Muscle layer of duodenum (tissue), 2 donors: ENCODE results near the gene MAP3K6.

Source experiments
- H3K27ac ChIP-seq: one replicate; pipeline ENCODE4 v1.7.0; 2013; ENCODE audit warnings: mild to moderate bottlenecking, low read length
- H3K27me3 ChIP-seq: one replicate; pipeline ENCODE4 v1.7.0; 2013; ENCODE audit warnings: low read depth, mild to moderate bottlenecking, control low read depth, low read length
- H3K36me3 ChIP-seq, 2 donors: one replicate each; pipeline ENCODE4 v1.7.0; 2013; ENCODE audit warnings: low read length in 2 of 2, control low read depth in 1 of 2, mild to moderate bottlenecking in 1 of 2; ENCODE audit not compliant: insufficient read depth in 2 of 2, control insufficient read depth in 1 of 2
- H3K4me1 ChIP-seq, 2 donors: one replicate each; pipeline ENCODE4 v1.7.0; 2013; ENCODE audit warnings: low read length in 2 of 2, mild to moderate bottlenecking in 2 of 2, control low read depth in 1 of 2, moderate library complexity in 1 of 2; ENCODE audit not compliant: insufficient read depth in 2 of 2, control insufficient read depth in 1 of 2
- H3K4me3 ChIP-seq, 2 donors: one replicate each; pipeline ENCODE4 v1.7.0; 2013; ENCODE audit warnings: low read length in 2 of 2, low read depth in 1 of 2, mild to moderate bottlenecking in 1 of 2
- H3K9me3 ChIP-seq, 2 donors: one replicate each; pipeline ENCODE4 v1.7.0; 2013; ENCODE audit warnings: low read length in 2 of 2, control low read depth in 1 of 2, mild to moderate bottlenecking in 1 of 2; ENCODE audit not compliant: control insufficient read depth in 1 of 2
- donor health status: healthy.

The MAP3K6 gene

GRCh38 chr1:27322569-27323240 lies 44.1 kb downstream of the MAP3K6 start:
- no peaks in the 10 kb centered on the region for H3K9me3 ChIP-seq
- H3K27me3 ChIP-seq, result no peaks in the 10 kb centered on the region
- H3K27ac ChIP-seq, result peak overlapping the region; percentile 97
- peak overlapping the region; percentile 100 for H3K4me3 ChIP-seq
- peaks cover 9 to 17% of the 10 kb centered on the region in 2 donors for H3K36me3 ChIP-seq
- H3K4me1 ChIP-seq, result peaks cover 7 to 37% of the 10 kb centered on the region in 2 donors

GRCh38 chr1:27321813-27322568 lies 44.8 kb downstream of the MAP3K6 start, which contains the start of gene TMEM222:
Gene TMEM222, plus strand, starts transcription at chr1:27322163. Its CDS starts 35 bp downstream, at chr1:27322198.
- peaks cover 7 to 35% of the 10 kb centered on the region in 2 donors for H3K4me1 ChIP-seq
- peak within 1 kb of the TSS; percentile 97 for H3K27ac ChIP-seq
- peak within 1 kb of the TSS; percentile 100 for H3K4me3 ChIP-seq
- no peaks in the 10 kb centered on the region for H3K27me3 ChIP-seq
- H3K9me3 ChIP-seq, result no peaks in the 10 kb centered on the region
- H3K36me3 ChIP-seq, result peaks cover 8 to 16% of the 10 kb centered on the region in 2 donors

- H3K4me1 ChIP-seq, result peaks cover 7 to 15% of the 10 kb centered on the region in 2 donors
- no peaks in the 10 kb centered on the region for H3K36me3 ChIP-seq
- H3K27ac ChIP-seq, result no peak overlapping the region
- no peaks in the 10 kb centered on the region for H3K27me3 ChIP-seq
- H3K4me3 ChIP-seq, result no peak overlapping the region
- H3K9me3 ChIP-seq, result no peaks in the 10 kb centered on the region
Observed at GRCh38 chr1:27318596-27318995, 48.2 kb downstream of the MAP3K6 start.

- H3K36me3 ChIP-seq, result no peaks in the 10 kb centered on the region
- no peaks in the 10 kb centered on the region for H3K27me3 ChIP-seq
- H3K4me3 ChIP-seq, result no peak overlapping the region
- H3K27ac ChIP-seq, result no peak overlapping the region
- H3K4me1 ChIP-seq, result peaks cover 6 to 11% of the 10 kb centered on the region in 2 donors
- no peaks in the 10 kb centered on the region for H3K9me3 ChIP-seq
Observed at GRCh38 chr1:27318136-27318535, 48.6 kb downstream of the MAP3K6 start.

GRCh38 chr1:27316860-27317259 lies 49.9 kb downstream of the MAP3K6 start:
- Histone ChIP-seq H3K27ac (no peak overlapping the region), H3K4me3 (no peak overlapping the region), H3K27me3 (no peaks in the 10 kb centered on the region), H3K36me3 (no peaks in the 10 kb centered on the region), H3K4me1 (peaks cover 0 to 7% of the 10 kb centered on the region in 2 donors), H3K9me3 (no peaks in the 10 kb centered on the region)

GRCh38 chr1:27314737-27315136 lies 52.0 kb downstream of the MAP3K6 start:
- Histone ChIP-seq H3K36me3 (peaks cover 0 to 6% of the 10 kb centered on the region in 2 donors), H3K4me1 (no peaks in the 10 kb centered on the region), H3K27ac (no peak overlapping the region), H3K4me3 (no peak overlapping the region), H3K27me3 (no peaks in the 10 kb centered on the region), H3K9me3 (no peaks in the 10 kb centered on the region)

GRCh38 chr1:27314169-27314568 lies 52.6 kb downstream of the MAP3K6 start:
- Histone ChIP-seq H3K4me3 (no peak overlapping the region), H3K27ac (no peak overlapping the region), H3K36me3 (peaks cover 0 to 6% of the 10 kb centered on the region in 2 donors), H3K9me3 (no peaks in the 10 kb centered on the region), H3K4me1 (no peaks in the 10 kb centered on the region), H3K27me3 (no peaks in the 10 kb centered on the region)

GRCh38 chr1:27307874-27308598 lies 58.7 kb downstream of the MAP3K6 start:
- H3K36me3 ChIP-seq, result peaks cover 13 to 50% of the 10 kb centered on the region in 2 donors
- no peak overlapping the region for H3K4me3 ChIP-seq
- H3K27me3 ChIP-seq, result no peaks in the 10 kb centered on the region
- H3K27ac ChIP-seq, result no peak overlapping the region
- H3K4me1 ChIP-seq, result no peaks in the 10 kb centered on the region
- no peaks in the 10 kb centered on the region for H3K9me3 ChIP-seq

- Histone ChIP-seq H3K27ac (no peak overlapping the region), H3K27me3 (no peaks in the 10 kb centered on the region), H3K4me1 (no peaks in the 10 kb centered on the region), H3K9me3 (no peaks in the 10 kb centered on the region), H3K36me3 (peaks cover 13 to 50% of the 10 kb centered on the region in 2 donors), H3K4me3 (no peak overlapping the region)
Observed at GRCh38 chr1:27306892-27307761, 59.6 kb downstream of the MAP3K6 start.

- Histone ChIP-seq H3K4me1 (peaks cover 0 to 5% of the 10 kb centered on the region in 2 donors), H3K27me3 (no peaks in the 10 kb centered on the region), H3K27ac (no peak overlapping the region), H3K4me3 (no peak overlapping the region), H3K36me3 (peaks cover 13 to 55% of the 10 kb centered on the region in 2 donors), H3K9me3 (no peaks in the 10 kb centered on the region)
Observed at GRCh38 chr1:27306071-27306470, 60.7 kb downstream of the MAP3K6 start.
